Measurements from ENCODE around the gene ELFN1.

The ELFN1 gene

GRCh38 chr7:1669954-1670893 is at the start of gene ELFN1:
Gene ELFN1, plus strand, starts transcription at chr7:1670277. Its CDS starts 74,320 bp downstream, at chr7:1744597.
- DNase-seq (ENCODE audit: low read depth in 2 of 2): no peak

GRCh38 chr7:1620835-1621234 is 49.2 kb upstream of the ELFN1 start:
- no peak for DNase-seq (ENCODE audit: low read depth in 2 of 2)

GRCh38 chr7:1621718-1622117 is 48.4 kb upstream of the ELFN1 start:
- DNase-seq (ENCODE audit: low read depth in 2 of 2): no peak

GRCh38 chr7:1622441-1622840 is 47.6 kb upstream of the ELFN1 start:
- no peak for DNase-seq (ENCODE audit: low read depth in 2 of 2)

- DNase-seq (ENCODE audit: low read depth in 2 of 2): no peak
Observed at GRCh38 chr7:1623810-1624209, 46.3 kb upstream of the ELFN1 start.

- no peak for DNase-seq (ENCODE audit: low read depth in 2 of 2)
Observed at GRCh38 chr7:1624999-1625927, 44.8 kb upstream of the ELFN1 start.

- no peak for DNase-seq (ENCODE audit: low read depth in 2 of 2)
Observed at GRCh38 chr7:1626769-1627168, 43.3 kb upstream of the ELFN1 start.

- no peak for DNase-seq (ENCODE audit: low read depth in 2 of 2)
Observed at GRCh38 chr7:1630700-1631336, 39.3 kb upstream of the ELFN1 start.

GRCh38 chr7:1631678-1632077 is 38.4 kb upstream of the ELFN1 start:
- no peak for DNase-seq (ENCODE audit: low read depth in 2 of 2)

- no peak for DNase-seq (ENCODE audit: low read depth in 2 of 2)
Observed at GRCh38 chr7:1632506-1632905, 37.6 kb upstream of the ELFN1 start.

GRCh38 chr7:1632916-1633785 is 36.9 kb upstream of the ELFN1 start:
- DNase-seq (ENCODE audit: low read depth in 2 of 2): no peak

GRCh38 chr7:1635401-1635800 is 34.7 kb upstream of the ELFN1 start:
- no peak for DNase-seq (ENCODE audit: low read depth in 2 of 2)

GRCh38 chr7:1637155-1637554 is 32.9 kb upstream of the ELFN1 start:
- no peak for DNase-seq (ENCODE audit: low read depth in 2 of 2)

GRCh38 chr7:1638215-1638661 is 31.8 kb upstream of the ELFN1 start:
- no peak for DNase-seq (ENCODE audit: low read depth in 2 of 2)

GRCh38 chr7:1639071-1639470 is 31.0 kb upstream of the ELFN1 start:
- DNase-seq (ENCODE audit: low read depth in 2 of 2): no peak

- no peak for DNase-seq (ENCODE audit: low read depth in 2 of 2)
Observed at GRCh38 chr7:1639532-1640175, 30.4 kb upstream of the ELFN1 start.

GRCh38 chr7:1640376-1641172 is 29.5 kb upstream of the ELFN1 start:
- DNase-seq (ENCODE audit: low read depth in 2 of 2): no peak

GRCh38 chr7:1641173-1641572 is 28.9 kb upstream of the ELFN1 start:
- no peak for DNase-seq (ENCODE audit: low read depth in 2 of 2)

- DNase-seq (ENCODE audit: low read depth in 2 of 2): no peak
Observed at GRCh38 chr7:1641661-1642260, 28.3 kb upstream of the ELFN1 start.
